ENCODE results near the gene TCF12. TPM values are rescaled to one million over a fixed set of nuclear protein-coding genes. Genes with fewer than 3 reads are reported as not detected.

TCF12 gene
- total RNA-seq, 3 donors from 2014 or later (not counting 1 experiment from before 2014, with no cell fraction given), result 84.1 to 111 (median 107) TPM

DNA sequence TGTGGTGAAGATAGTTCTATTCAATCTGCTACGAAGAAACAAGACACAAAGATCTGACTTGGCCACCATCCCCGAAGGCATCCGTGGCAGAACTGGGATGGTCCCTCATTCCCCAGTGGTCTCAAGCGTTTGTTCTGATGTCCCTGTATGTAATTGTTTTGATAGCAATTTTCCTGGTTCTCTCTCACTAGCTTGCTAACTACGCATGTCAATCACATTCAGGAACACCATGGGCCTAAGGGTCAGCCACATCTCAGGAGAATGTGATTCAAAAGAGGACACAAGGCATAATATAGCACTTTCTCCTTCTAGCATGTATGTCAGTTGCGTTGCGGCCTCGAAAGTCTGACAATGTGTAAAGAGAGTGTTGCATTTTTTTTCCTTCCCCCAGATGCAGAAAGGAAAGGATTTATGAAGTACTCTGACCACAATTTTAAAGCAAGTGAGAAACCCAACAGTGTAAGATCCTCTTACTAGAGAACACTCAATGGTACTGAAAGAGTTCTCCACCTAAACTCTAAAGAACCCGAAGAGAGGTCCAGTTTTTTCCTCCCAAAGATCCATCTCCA, 32.0 kb upstream of the TCF12 start:
- Histone ChIP-seq H3K9me3 (ENCODE audit: control insufficient read depth, insufficient read depth, low read length) (no peaks in the 10 kb centered on the region), H3K27ac (ENCODE audit: low read length) (peak overlapping the region; percentile 89), H3K4me1 (ENCODE audit: control insufficient read depth, insufficient read depth, low read length) (peaks cover 9% of the 10 kb centered on the region), H3K36me3 (ENCODE audit: control insufficient read depth, insufficient read depth, low read length) (no peaks in the 10 kb centered on the region), H3K27me3 (ENCODE audit: control insufficient read depth, insufficient read depth, low read length) (no peaks in the 10 kb centered on the region), H3K4me3 (ENCODE audit: low read length) (peak overlapping the region; percentile 85)
- no peaks in the 10 kb centered on the region for H3K27me3 Mint-ChIP-seq (ENCODE audit: low read depth in 2 of 2)
- H3K4me1 Mint-ChIP-seq, result peaks cover 15 to 22% of the 10 kb centered on the region in 2 donors
- WGBS (ENCODE audit: insufficient coverage), result 73% methylated on average over 6 of the region's 9 CpGs
- peak; percentile 46 to 54 (median 51) for ATAC-seq
- peak overlapping the region; percentile 92 for H3K4me3 Mint-ChIP-seq
- TF ChIP-seq, protein P1, sequence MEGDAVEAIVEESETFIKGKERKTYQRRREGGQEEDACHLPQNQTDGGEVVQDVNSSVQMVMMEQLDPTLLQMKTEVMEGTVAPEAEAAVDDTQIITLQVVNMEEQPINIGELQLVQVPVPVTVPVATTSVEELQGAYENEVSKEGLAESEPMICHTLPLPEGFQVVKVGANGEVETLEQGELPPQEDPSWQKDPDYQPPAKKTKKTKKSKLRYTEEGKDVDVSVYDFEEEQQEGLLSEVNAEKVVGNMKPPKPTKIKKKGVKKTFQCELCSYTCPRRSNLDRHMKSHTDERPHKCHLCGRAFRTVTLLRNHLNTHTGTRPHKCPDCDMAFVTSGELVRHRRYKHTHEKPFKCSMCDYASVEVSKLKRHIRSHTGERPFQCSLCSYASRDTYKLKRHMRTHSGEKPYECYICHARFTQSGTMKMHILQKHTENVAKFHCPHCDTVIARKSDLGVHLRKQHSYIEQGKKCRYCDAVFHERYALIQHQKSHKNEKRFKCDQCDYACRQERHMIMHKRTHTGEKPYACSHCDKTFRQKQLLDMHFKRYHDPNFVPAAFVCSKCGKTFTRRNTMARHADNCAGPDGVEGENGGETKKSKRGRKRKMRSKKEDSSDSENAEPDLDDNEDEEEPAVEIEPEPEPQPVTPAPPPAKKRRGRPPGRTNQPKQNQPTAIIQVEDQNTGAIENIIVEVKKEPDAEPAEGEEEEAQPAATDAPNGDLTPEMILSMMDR (IDR thresholded peaks at IDR 0.05), result no peak
- intact Hi-C loops (cut with micrococcal nuclease), result no loop called here
- DNase-seq, result peak; percentile 17 to 61
- H3K27ac Mint-ChIP-seq, result peak overlapping the region; percentile 91 to 94
- H3K36me3 Mint-ChIP-seq, result no peaks in the 10 kb centered on the region
- no peaks in the 10 kb centered on the region for H3K9me3 Mint-ChIP-seq

DNA sequence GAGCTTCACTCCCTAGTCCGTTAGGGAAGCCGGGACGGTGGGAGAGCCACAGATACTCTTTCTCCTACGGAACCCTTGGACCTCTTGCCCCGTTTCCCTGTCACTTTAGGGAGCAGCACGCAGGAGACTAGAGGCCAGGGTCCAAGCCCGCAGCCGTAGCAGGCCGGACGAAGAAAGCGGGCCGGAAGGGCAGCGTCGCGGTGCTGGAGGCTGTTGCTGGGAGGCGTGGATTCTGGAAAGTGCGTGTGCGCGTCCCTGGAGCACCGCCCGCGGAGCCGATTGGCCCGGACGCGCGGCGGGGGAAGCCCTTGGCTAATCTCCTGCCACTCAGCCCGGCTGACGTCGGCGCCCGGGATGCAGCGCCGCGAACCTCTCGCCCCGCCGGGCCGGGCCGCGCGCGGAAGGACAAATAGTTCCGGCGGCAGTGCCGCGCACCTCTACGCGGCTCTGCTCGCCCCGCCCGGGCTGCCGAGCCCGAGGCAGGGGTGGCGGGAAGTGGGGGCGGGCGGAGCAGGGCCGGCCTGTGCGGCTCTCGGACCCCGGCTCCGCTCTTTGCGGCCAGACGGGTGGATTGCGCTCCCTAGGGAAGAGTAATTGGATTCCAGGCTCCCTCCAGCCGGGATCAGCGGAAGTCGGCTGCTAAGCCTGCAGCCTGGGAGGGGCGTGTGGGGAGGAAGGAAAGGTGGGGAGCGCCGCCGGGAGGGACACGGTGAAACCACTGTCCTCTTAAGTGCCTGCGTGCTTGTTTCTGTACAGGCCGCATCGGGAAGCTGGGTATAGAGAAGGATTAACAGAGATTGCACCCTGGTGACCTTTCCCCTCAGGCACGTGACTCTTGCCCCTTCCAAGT, 31.3 kb upstream of the TCF12 start:
- peak overlapping the region; percentile 89 for H3K27ac ChIP-seq (ENCODE audit: low read length)
- no peaks in the 10 kb centered on the region for H3K9me3 ChIP-seq (ENCODE audit: control insufficient read depth, insufficient read depth, low read length)
- H3K27me3 ChIP-seq (ENCODE audit: control insufficient read depth, insufficient read depth, low read length), result no peaks in the 10 kb centered on the region
- TF ChIP-seq, protein P1 (IDR thresholded peaks at IDR 0.05), result no peak
- intact Hi-C loops (cut with micrococcal nuclease), result loop anchor here (1.0 kb wide), 1 partner anchor 31 kb away; the partner anchor contains the start of gene TCF12
- Mint-ChIP-seq H3K27me3 (ENCODE audit: low read depth in 2 of 2) (no peaks in the 10 kb centered on the region), H3K4me3 (peak overlapping the region; percentile 92), H3K36me3 (no peaks in the 10 kb centered on the region), H3K4me1 (peaks cover 15 to 22% of the 10 kb centered on the region in 2 donors), H3K9me3 (no peaks in the 10 kb centered on the region), H3K27ac (peak overlapping the region; percentile 91 to 94)
- no peaks in the 10 kb centered on the region for H3K36me3 ChIP-seq (ENCODE audit: control insufficient read depth, insufficient read depth, low read length)
- peaks cover 9% of the 10 kb centered on the region for H3K4me1 ChIP-seq (ENCODE audit: control insufficient read depth, insufficient read depth, low read length)
- DNase-seq, result peak; percentile 71 to 92
- peak overlapping the region; percentile 85 for H3K4me3 ChIP-seq (ENCODE audit: low read length)
- peak; percentile 85 to 89 (median 89) for ATAC-seq
- under 1% methylated on average over 78 of the region's 78 CpGs for whole genome bisulfite sequencing (ENCODE audit: insufficient coverage)

- intact Hi-C loops (cut with micrococcal nuclease), result loop anchor here (1.0 kb wide), 1 partner anchor 30 kb away; the partner anchor contains the start of gene TCF12
- Histone ChIP-seq H3K4me1 (ENCODE audit: control insufficient read depth, insufficient read depth, low read length) (peaks cover 9% of the 10 kb centered on the region), H3K36me3 (ENCODE audit: control insufficient read depth, insufficient read depth, low read length) (no peaks in the 10 kb centered on the region), H3K4me3 (ENCODE audit: low read length) (peak overlapping the region; percentile 85), H3K27ac (ENCODE audit: low read length) (peak overlapping the region; percentile 89), H3K9me3 (ENCODE audit: control insufficient read depth, insufficient read depth, low read length) (no peaks in the 10 kb centered on the region), H3K27me3 (ENCODE audit: control insufficient read depth, insufficient read depth, low read length) (no peaks in the 10 kb centered on the region)
- peak overlapping the region; percentile 91 to 94 for H3K27ac Mint-ChIP-seq
- peaks cover 15 to 22% of the 10 kb centered on the region in 2 donors for H3K4me1 Mint-ChIP-seq
- ATAC-seq, result no peak
- no peak for DNase-seq
- TF ChIP-seq, protein P1 (IDR thresholded peaks at IDR 0.05), result no peak
- H3K9me3 Mint-ChIP-seq, result no peaks in the 10 kb centered on the region
- H3K27me3 Mint-ChIP-seq (ENCODE audit: low read depth in 2 of 2), result no peaks in the 10 kb centered on the region
- H3K4me3 Mint-ChIP-seq, result peak overlapping the region; percentile 92
- no peaks in the 10 kb centered on the region for H3K36me3 Mint-ChIP-seq
- 100% methylated on average over 2 of the region's 5 CpGs for WGBS (ENCODE audit: insufficient coverage)
Observed at GRCh38 chr15:56887782-56888438, 30.5 kb upstream of the TCF12 start.
